HL-60 (cell line): ENCODE results near the gene EPN2.

ENCODE experiments used
- DNase-seq, 2 experiments: peaks; one replicate each; pipeline ENCODE4 v3.0.0-alpha.2; 2010 to 2020; ENCODE audit warnings: low read depth in 1 of 2, low spot score in 1 of 2
- H3K27ac ChIP-seq: fragments of 250-450 bp; sonication (Bioruptor Pico); replicated peaks from 2 replicates; pipeline ENCODE4 v1.5.1; 2020; ENCODE audit warnings: mild to moderate bottlenecking, moderate library complexity
- H3K27me3 ChIP-seq: fragments of 250-450 bp; sonication (Bioruptor Pico); 2 replicates; pipeline ENCODE4 v1.5.1; 2021; ENCODE audit warnings: mild to moderate bottlenecking, moderate library complexity; ENCODE audit not compliant: insufficient read depth, poor library complexity, severe bottlenecking
- H3K4me3 ChIP-seq: replicated peaks from 2 replicates; pipeline ENCODE4 v1.5.1; 2011; ENCODE audit warnings: mild to moderate bottlenecking, control low read depth, low read length; ENCODE audit not compliant: insufficient read depth
- CTCF ChIP-seq: IDR thresholded peaks from one replicate; pipeline ENCODE4 v1.5.1; 2011; ENCODE audit warnings: low read length, control low read depth, inconsistent platforms; ENCODE audit not compliant: insufficient read depth
- GABPA ChIP-seq: IDR thresholded peaks from 2 replicates; pipeline ENCODE4 v1.6.1; 2012; ENCODE audit warnings: low read depth
- POLR2AphosphoS5 ChIP-seq: IDR thresholded peaks from 2 replicates; pipeline ENCODE4 v1.6.1; 2012; ENCODE audit warnings: low read depth
- REST ChIP-seq: IDR thresholded peaks from 2 replicates; pipeline ENCODE4 v1.6.1; 2012; ENCODE audit warnings: low read depth; ENCODE audit not compliant: insufficient replicate concordance
- SPI1 ChIP-seq: IDR thresholded peaks from 2 replicates; pipeline ENCODE4 v1.6.1; 2012; ENCODE audit warnings: low read depth, mild to moderate bottlenecking, borderline replicate concordance

The EPN2 gene

GRCh38 chr17:19269106-19269505, 31.9 kb downstream of the EPN2 start:
- H3K27ac ChIP-seq, result no peak overlapping the region
- no peaks in the 10 kb centered on the region for H3K27me3 ChIP-seq
- DNase-seq, result no peak
- TF ChIP-seq REST (no peak), CTCF (no peak), POLR2AphosphoS5 (no peak), GABPA (no peak), SPI1 (no peak)
- H3K4me3 ChIP-seq, result no peak overlapping the region

GRCh38 chr17:19269641-19270040, 32.5 kb downstream of the EPN2 start:
- H3K27me3 ChIP-seq, result no peaks in the 10 kb centered on the region
- no peak overlapping the region for H3K27ac ChIP-seq
- no peak for TF ChIP-seq GABPA
- TF ChIP-seq POLR2AphosphoS5, result no peak
- TF ChIP-seq CTCF, result no peak
- TF ChIP-seq SPI1, result no peak
- TF ChIP-seq REST, result no peak
- DNase-seq, result no peak
- H3K4me3 ChIP-seq, result no peak overlapping the region

GRCh38 chr17:19270347-19270703, 33.2 kb downstream of the EPN2 start:
- DNase-seq, result no peak
- Histone ChIP-seq H3K4me3 (no peak overlapping the region), H3K27ac (no peak overlapping the region), H3K27me3 (no peaks in the 10 kb centered on the region)
- TF ChIP-seq CTCF (no peak), SPI1 (no peak), REST (no peak), GABPA (no peak), POLR2AphosphoS5 (no peak)
